HG02588 (cell line): ENCODE data around the gene BPIFB3.

Source experiments
- ATAC-seq: cut with Tn5 transposase; IDR thresholded peaks from one replicate; pipeline ENCODE4 v1.9.1; 2021; ENCODE audit warnings: mild to moderate bottlenecking, moderate library complexity; ENCODE audit not compliant: unreplicated experiment

Gene BPIFB3

GRCh38 chr20:33015700-33016580 lies 37.8 kb upstream of the BPIFB3 start:
- no peak for ATAC-seq

GRCh38 chr20:33016581-33017109 lies 37.1 kb upstream of the BPIFB3 start:
- ATAC-seq, result no peak

DNA sequence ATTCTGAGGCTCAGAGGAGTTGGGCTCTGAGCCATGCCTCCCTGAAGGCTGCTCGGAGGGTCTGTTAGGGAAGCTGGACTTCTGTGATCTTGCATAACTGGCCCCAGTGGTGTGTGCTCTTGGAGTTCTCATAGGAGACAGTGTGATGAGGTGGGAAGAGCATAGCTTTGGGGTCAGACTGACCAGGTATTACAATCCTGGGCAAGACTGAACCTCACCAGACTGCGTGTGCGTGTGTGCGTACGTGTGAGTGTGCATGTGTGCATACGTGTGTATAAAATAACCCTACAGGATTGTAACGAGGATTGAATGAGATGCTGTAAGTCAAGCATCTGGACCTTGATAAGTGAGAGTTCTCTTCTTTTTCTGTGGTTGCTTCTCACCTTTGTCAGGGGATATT lies 36.2 kb upstream of the BPIFB3 start:
- ATAC-seq, result no peak

DNA sequence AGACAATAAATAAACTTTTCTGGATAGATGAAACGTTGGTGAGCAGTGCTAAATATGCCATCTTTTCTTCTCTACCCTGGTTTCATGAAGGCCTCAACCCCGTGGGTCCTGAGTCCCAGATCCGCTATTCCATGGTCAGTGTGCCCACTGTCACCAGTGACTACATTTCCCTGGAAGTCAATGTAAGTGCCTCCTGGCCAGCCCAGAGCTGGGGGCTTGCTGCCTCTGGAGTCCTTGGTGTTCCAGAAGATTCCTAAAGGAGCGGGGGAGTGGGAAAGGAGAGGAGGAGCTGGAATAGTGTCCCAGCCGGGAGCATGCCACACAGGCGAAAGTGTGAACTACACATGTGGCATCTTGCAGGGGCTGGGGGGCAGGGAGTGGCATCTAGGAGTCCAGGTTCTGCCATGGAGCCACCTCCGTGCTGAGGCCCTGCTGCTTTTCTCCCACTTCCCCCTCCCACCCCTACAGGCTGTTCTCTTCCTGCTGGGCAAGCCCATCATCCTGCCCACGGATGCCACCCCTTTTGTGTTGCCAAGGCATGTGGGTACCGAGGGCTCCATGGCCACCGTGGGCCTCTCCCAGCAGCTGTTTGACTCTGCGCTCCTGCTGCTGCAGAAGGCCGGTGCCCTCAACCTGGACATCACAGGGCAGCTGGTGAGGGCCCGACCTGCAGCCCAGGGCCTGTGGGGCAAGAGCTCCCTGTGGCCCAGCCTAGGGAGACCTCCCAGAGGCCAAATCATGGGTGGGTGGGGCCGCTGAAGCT lies 35.4 kb upstream of the BPIFB3 start:
- ATAC-seq, result no peak

- ATAC-seq, result no peak
Observed at GRCh38 chr20:33019465-33020277, 34.0 kb upstream of the BPIFB3 start.

DNA sequence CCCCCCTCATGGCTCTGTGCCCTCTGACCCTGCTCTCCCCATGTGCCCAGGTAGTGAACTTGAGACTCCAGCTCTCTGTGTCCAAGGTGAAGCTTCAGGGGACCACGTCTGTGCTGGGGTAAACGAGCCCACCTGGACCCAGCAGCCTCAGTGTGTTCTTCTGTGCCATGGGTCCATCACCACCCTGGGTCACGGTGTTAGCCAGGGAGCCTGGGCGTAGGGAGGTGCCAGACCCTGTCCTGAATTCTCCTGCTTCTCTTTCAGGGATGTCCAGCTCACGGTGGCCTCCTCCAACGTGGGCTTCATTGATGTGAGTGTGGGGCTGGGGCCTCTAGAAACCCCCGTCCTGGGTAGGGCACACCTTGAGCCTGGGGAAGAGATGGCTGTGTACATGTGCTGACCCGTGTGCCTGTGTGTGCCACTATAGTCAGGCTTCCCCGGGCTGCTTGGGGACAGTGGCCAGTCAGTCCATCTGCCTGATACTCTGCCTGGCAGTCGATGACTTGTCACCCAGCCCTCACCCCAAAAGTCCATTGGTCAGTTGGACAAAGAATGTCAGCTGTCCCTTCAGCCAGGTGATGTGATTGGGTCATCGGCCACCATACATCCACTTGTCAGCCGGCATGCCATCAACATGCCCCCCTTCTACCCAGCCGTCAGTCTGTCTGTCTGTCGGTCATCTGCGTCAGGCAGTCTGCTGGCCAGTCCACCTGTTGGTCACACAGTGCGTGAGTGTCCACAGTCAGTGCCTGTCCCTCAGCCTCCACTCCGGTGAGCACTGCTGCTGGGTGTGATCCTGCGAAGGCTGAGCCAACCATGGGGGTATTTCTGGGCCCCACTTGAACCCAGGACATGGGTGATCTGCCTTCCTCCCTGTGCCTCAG lies 33.2 kb upstream of the BPIFB3 start:
- ATAC-seq, result no peak

GRCh38 chr20:33021879-33022278 lies 31.8 kb upstream of the BPIFB3 start:
- no peak for ATAC-seq

DNA sequence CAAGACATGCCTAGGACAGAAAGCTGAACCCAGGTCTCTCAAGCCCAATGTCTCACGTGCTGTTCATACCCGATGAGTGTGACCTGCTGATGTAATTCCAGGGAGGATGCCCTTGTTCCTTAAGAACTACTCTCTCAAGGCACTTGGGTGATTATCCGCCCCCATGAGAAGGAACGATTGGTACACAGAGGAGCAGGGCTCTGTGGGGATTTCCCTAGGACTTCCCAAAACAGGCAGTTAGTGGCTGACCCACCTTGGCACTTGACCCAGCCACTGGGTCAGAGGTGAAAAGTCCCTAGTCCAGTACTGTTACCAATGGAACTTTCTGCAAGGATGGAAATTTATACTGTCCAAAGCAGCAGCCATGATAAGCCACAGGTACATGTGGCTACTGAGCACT lies 31.4 kb upstream of the BPIFB3 start:
- no peak for ATAC-seq

- ATAC-seq, result no peak
Observed at GRCh38 chr20:33022694-33023438, 30.8 kb upstream of the BPIFB3 start.

DNA sequence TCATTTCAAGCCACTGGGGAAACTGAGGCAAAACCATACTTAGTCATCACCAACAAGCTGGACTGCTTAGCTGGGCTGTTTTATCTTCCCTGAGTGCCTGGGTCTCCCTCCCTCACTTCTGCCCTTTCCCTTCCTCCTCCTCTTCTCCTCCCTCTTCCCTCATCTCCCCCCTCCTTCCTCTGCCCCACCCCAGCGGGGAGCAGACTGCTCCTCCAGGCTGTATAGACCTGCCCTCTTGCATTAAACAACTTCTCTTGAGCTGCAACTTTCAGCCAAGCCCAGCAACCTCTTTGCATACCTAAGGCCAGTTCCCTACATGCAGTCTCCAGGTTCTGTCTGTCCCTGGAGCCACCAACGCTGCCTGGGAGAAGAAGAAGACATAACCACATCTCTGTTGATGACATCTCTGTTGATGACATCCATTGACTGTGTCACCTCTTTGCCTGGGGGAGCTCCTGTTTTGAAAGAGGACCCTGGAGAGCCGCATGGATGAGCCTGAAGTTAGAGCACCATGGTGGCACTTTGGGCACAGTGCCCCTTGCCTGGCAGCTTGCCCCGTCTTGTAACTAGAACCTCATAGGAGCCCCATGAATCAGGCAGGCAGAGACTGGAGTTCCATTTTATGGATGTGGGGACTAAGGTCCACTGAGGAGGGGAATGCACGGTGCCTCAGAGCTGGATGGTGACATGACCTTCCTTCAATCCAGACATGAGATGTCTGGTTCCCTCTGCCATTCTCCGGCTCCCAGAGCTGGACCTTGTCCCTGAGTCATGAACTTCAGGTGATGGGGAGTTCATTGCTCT lies 30.1 kb upstream of the BPIFB3 start:
- ATAC-seq, result no peak

GRCh38 chr20:33024243-33024560 lies 29.5 kb upstream of the BPIFB3 start:
- ATAC-seq, result no peak

DNA sequence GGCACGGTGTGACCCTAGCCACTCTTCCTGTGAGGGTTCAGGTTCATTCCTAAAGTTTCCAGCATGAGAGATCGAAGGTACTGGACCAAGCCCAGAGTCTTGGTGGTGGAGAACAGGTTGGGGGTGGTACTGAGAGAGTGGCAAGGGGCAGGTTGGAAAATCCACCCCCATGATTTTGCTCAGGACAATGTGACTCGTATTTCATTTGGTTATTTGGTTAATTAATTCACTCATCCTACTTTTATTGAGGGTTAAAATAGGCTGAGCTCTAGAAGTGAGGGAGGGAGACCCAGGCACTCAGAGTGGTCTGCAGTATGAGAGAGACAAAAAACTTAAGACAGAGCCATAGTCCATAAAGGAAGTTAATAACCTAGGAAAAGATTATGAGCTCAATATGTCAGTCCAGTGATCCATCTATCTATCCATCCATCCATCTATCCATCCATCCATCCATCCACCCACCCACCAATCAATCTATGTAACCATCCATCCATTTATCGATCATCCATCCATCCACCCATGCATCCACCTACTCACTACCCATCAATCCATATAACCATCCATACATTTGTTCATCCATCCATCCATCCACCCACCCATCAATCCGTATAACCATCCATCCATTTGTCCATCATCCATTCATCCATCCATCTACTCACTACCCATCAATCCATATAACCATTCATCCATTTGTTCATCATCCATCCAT lies 28.9 kb upstream of the BPIFB3 start:
- no peak for ATAC-seq

DNA sequence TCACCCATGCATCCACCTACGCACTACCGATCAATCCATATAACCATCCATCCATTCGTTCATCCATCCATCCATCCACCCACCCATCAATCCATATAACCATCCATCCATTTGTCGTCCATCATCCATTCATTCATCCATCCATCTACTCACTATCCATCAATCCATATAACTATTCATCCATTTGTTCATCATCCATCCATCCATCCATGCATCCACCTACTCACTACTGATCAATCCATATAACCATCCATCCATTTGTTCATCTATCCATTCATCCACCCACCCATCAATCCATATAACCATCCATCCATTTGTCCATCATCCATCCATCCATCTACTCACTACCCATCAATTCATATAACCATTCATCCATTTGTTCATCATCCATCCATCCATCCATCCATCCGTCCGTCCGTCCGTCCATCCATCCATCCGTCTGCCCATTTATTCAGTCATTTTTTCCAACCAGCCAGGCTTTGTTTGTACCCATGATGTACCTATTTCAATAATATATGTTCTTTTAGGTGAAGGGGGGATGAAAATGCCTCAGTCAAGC lies 28.3 kb upstream of the BPIFB3 start:
- ATAC-seq, result no peak

DNA sequence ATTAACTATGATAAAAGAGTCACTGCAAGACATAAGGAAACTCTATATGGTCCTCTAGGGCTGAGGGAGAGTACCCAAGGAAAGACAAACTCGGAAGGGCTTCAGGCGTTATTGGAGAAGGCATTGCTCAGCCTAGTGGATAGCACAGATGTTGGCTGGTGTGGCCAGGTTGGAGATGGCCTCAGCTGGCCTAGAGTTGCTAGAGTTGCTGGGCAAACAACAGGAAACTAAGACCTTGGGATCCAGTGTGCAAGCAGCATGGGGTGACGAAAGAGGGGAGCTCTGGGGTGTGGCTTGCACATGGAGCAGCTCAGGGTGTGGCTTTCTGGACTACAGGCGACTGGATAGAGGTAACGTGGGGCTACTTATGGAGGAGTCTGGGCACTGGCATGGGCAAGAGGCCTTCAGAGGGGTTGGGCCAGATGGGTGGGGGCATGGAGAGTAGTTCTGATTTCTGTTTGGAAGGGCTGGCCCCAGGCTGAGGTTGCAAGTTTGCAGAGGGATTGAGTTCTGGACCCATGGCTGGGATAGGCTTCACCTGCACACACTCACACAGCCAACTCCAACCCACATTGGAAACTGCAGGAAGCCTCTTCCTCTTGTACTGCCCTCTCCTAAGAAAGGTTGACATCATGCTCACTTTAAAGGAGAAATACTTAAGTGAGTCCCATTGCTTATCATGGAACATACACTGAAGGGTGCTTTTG lies 27.5 kb upstream of the BPIFB3 start:
- no peak for ATAC-seq

- no peak for ATAC-seq
Observed at GRCh38 chr20:33026779-33027759, 26.6 kb upstream of the BPIFB3 start.
